ENCODE data around the gene ASMT. TPM values are rescaled to one million over a fixed set of nuclear protein-coding genes. Genes with fewer than 3 reads are reported as not detected.
"Not testable (repeated sequence)": the region's sequence is repeated elsewhere in the genome, so short reads cannot be mapped to it uniquely, and the experiment has no call there.

ASMT gene
- total RNA-seq, 4 donors from 2014 or later: not detected

GRCh38 chrX:1681439-1681838 is 66.6 kb downstream of the ASMT start:
- in situ Hi-C loops (cut with MboI; ENCODE audit: low pct_ligation_motif_present in 1 of 4, low pct_unique_long_range_greater_than_20kb in 1 of 4, low sequenced_read_pairs in 3 of 4): no loop called here
- no peak overlapping the region for H3K4me3 ChIP-seq
- H3K36me3 ChIP-seq: no peaks in the 10 kb centered on the region
- H3K9me3 ChIP-seq: no peaks in the 10 kb centered on the region
- intact Hi-C loops (cut with DNase I; ENCODE audit: low total_unique reads): no loop called here
- no peaks in the 10 kb centered on the region for H3K27me3 ChIP-seq
- DNase-seq: no peak
- H3K27ac ChIP-seq: no peak overlapping the region
- TF ChIP-seq POLR2AphosphoS5 (IDR thresholded peaks at IDR 0.05) (no peak), CTCF (IDR thresholded peaks at IDR 0.05) (no peak), POLR2A (IDR thresholded peaks at IDR 0.05) (no peak), EP300 (IDR thresholded peaks at IDR 0.05; ENCODE audit: low read depth) (no peak)
- H3K4me1 ChIP-seq: no peaks in the 10 kb centered on the region

- H3K27ac ChIP-seq; DNase-seq; H3K27me3 ChIP-seq; in situ Hi-C loops (cut with MboI; ENCODE audit: low pct_ligation_motif_present in 1 of 4, low pct_unique_long_range_greater_than_20kb in 1 of 4, low sequenced_read_pairs in 3 of 4); H3K9me3 ChIP-seq; H3K4me3 ChIP-seq; intact Hi-C loops (cut with DNase I; ENCODE audit: low total_unique reads); H3K36me3 ChIP-seq; H3K4me1 ChIP-seq: not testable (repeated sequence)
Observed at GRCh38 chrX:1681856-1682255, 67.0 kb downstream of the ASMT start.

- in situ Hi-C loops (cut with MboI; ENCODE audit: low pct_ligation_motif_present in 1 of 4, low pct_unique_long_range_greater_than_20kb in 1 of 4, low sequenced_read_pairs in 3 of 4); H3K4me1 ChIP-seq; H3K27me3 ChIP-seq; H3K36me3 ChIP-seq; intact Hi-C loops (cut with DNase I; ENCODE audit: low total_unique reads); DNase-seq; H3K27ac ChIP-seq; H3K9me3 ChIP-seq; H3K4me3 ChIP-seq: not testable (repeated sequence)
- 91% methylated on average over 4 of the region's 4 CpGs for WGBS, 2 donors (ENCODE audit: low coverage in 1 of 2)
Observed at GRCh38 chrX:1682501-1682900, 67.6 kb downstream of the ASMT start.

GRCh38 chrX:1684883-1685282 is 70.0 kb downstream of the ASMT start:
- H3K27me3 ChIP-seq; H3K4me3 ChIP-seq; intact Hi-C loops (cut with DNase I; ENCODE audit: low total_unique reads); in situ Hi-C loops (cut with MboI; ENCODE audit: low pct_ligation_motif_present in 1 of 4, low pct_unique_long_range_greater_than_20kb in 1 of 4, low sequenced_read_pairs in 3 of 4); DNase-seq; H3K36me3 ChIP-seq; H3K4me1 ChIP-seq; H3K9me3 ChIP-seq; H3K27ac ChIP-seq: not testable (repeated sequence)
- WGBS, 2 donors (ENCODE audit: low coverage in 1 of 2): 70 to 88% methylated on average over 3 to 8 of the region's 8 CpGs

GRCh38 chrX:1685444-1685880 is 70.6 kb downstream of the ASMT start:
- intact Hi-C loops (cut with DNase I; ENCODE audit: low total_unique reads); H3K27ac ChIP-seq; H3K9me3 ChIP-seq; H3K4me3 ChIP-seq; DNase-seq; in situ Hi-C loops (cut with MboI; ENCODE audit: low pct_ligation_motif_present in 1 of 4, low pct_unique_long_range_greater_than_20kb in 1 of 4, low sequenced_read_pairs in 3 of 4); H3K4me1 ChIP-seq; H3K27me3 ChIP-seq; H3K36me3 ChIP-seq: not testable (repeated sequence)
- WGBS, 2 donors (ENCODE audit: low coverage in 1 of 2): 85 to 100% methylated on average over 1 to 3 of the region's 3 CpGs

- no peaks in the 10 kb centered on the region for H3K9me3 ChIP-seq
- H3K4me1 ChIP-seq: no peaks in the 10 kb centered on the region
- H3K36me3 ChIP-seq: no peaks in the 10 kb centered on the region
- no peak for DNase-seq
- intact Hi-C loops (cut with DNase I; ENCODE audit: low total_unique reads): no loop called here
- H3K27me3 ChIP-seq: no peaks in the 10 kb centered on the region
- 70 to 93% methylated on average over 2 of the region's 2 CpGs for WGBS, 2 donors (ENCODE audit: low coverage in 1 of 2)
- no peak overlapping the region for H3K4me3 ChIP-seq
- no peak overlapping the region for H3K27ac ChIP-seq
- in situ Hi-C loops (cut with MboI; ENCODE audit: low pct_ligation_motif_present in 1 of 4, low pct_unique_long_range_greater_than_20kb in 1 of 4, low sequenced_read_pairs in 3 of 4): no loop called here
- TF ChIP-seq POLR2AphosphoS5 (IDR thresholded peaks at IDR 0.05) (no peak), POLR2A (IDR thresholded peaks at IDR 0.05) (no peak), CTCF (IDR thresholded peaks at IDR 0.05) (no peak), EP300 (IDR thresholded peaks at IDR 0.05; ENCODE audit: low read depth) (no peak)
Observed at GRCh38 chrX:1686642-1687041, 71.8 kb downstream of the ASMT start.

Other genes with a start within 250 kb of the ASMT start
- 100 to 1,000 TPM; 473 to 699 (median 574) TPM for gene SLC25A6, start 222.9 kb upstream of the ASMT start, total RNA-seq
- 10 to 100 TPM in 3 of 4 donors, 1 to 10 TPM in 1; 3.4 to 20.3 (median 18.4) TPM for gene ASMTL, start 162.2 kb upstream of the ASMT start, total RNA-seq
- 1 to 10 TPM in 2 of 4 donors, under 1 TPM in 1, not detected in 1; 0.55 to 6.0 (median 3.0) TPM for gene P2RY8, start 77.9 kb upstream of the ASMT start, total RNA-seq
- gene AKAP17A, start 23.5 kb upstream of the ASMT start, total RNA-seq: 100 to 1,000 TPM in 2 of 4 donors, 10 to 100 TPM in 2; 53.7 to 134 (median 97.7) TPM

Measured in transverse colon (tissue), 4 donors.